Stimulated activated CD8-positive, alpha-beta memory T cell treated with anti-CD3 and anti-CD28 coated beads, Interleukin-7, amount 100 ng/mL, for 24 hours (primary cell): Measurements from ENCODE around the gene ISY1.
A peak's percentile ranks its signal among the peaks of the same experiment; 100 is the strongest.
"Not testable (repeated sequence)": the region's sequence is repeated elsewhere in the genome, so short reads cannot be mapped to it uniquely, and the experiment has no call there.

Experiments used
- DNase-seq: peaks from one replicate; pipeline ENCODE4 v3.0.0-alpha.2; 2020; ENCODE audit warnings: low read depth

Gene ISY1

DNA sequence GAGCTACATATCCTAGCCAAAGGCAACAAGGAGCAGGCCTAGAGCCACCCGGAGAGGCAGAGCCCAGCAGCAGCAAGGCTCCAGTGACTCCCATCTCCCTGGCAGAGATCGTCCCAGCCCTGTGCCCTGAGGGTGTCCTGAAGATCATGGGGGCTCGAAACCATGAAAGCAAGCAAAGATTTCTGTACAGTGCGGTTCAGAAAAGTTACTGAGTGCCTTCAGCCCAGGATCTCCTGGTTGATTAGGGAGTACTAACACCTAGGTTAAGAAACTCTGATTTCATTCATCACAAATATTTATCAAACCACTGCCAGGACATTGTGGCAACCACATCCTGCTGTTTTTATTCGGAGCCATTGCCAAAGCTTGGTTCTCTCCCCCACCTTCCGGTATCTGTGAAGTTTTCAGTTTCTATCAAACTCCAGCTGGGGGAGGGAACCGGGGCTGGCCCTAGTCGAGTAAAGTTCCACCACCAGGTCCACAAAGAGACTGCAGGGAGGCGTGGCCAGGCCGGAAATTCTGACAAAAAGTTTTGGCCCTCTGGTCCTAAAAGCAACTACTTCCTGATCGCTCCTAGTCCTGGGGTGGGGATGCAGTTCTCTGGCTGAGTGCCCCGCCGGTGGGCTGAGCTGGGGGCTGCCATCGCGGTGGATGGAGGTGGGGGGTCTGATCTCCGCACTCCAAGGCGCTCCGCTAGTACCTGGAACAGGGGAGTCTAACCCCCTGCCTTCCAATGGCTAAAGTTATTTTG is 40.4 kb downstream of the ISY1 start:
- DNase-seq, result peak; percentile 73

DNA sequence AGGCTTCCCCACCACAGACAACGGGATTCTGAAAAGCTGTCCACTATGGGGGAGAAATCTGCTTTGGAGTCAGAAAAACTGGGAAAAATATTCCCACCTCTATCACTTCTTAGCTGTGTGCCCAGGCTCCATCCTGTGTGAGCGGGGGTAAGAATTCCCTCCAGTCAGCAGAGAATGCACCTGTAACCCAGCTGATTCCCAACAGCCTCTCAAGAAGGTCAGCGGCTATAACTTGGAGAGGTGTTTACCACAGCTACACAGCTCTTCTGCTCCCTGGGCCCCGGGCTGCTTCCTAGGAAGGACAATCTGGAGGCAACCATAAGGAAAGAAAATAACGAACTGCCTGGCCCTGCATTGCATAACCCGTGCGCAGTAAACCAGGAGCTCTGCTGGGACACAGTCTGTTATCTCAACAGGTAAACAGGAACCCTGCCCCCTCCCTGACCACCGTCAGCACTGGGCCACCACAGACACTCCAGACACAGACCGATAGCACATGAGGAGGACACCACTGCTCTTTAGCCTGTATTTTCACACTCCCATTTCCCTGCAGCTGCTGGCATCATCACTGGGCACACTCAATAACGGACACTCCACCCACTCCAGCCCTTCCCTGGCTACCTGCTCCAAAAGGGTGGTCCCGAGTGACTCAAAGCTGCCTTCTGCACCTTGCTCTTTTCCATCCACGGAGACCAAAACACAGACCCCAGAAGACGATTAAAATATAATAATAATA is 41.3 kb downstream of the ISY1 start:
- no peak for DNase-seq

DNA sequence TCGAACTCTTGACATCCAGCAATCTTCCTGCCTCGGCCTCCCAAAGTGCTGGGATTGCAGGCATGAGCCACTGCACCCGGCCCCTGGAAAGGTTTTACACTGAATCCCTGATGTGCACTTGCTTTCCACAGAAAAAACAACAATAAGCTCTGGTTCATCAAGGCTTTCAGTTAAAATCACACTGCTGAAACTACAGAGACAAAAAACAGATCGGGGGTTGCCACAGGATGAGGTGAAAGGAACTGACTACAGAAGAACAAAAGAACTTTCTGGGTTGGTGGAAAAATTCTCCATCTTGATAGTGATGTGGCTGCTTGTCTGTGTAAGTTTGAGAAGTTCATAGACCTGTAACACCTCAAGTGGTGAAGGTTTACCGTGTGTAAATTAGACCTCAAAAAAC is 42.1 kb downstream of the ISY1 start:
- DNase-seq, result no peak

DNA sequence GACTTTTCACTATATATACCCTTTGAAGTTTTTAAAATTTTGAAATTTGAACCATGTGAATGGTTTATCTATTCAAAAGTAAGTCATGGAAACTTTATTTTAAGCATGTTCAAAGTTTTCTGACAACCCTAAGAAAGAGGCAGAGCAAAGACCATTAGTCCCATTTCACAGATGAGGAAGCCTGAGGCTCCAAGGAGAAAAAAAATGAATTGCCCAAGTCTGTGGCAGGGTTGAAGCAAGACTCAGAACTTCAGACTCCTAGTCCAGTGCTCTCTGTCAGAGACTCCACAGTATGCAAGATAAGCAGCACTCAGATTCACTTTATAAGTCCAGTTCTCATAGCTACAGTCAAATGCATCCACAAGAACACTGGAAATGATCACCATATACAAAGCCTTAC is 43.7 kb downstream of the ISY1 start:
- DNase-seq, result no peak

DNA sequence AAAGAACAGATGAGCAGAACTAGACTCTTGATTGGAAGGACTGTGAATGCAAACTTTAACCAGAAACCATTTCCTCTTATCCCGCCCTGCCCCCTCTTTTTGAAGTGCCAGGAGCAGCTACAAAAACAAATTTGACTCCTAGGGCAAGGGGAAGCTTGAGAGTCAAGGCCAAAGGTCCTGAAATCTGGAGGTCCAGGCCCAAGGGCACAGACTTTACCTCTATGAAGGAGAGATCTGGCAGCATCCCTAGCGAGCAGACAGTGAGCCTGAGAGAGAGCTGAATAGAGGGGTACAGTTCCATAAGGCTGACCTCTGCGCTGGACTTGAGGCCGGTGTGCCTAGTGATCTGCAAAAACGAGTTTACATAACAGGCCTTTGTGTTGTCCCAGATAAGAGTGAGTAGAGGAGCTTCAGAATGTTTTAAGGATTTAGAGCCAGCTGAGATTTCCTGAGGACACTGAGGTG is 44.3 kb downstream of the ISY1 start:
- DNase-seq, result no peak

DNA sequence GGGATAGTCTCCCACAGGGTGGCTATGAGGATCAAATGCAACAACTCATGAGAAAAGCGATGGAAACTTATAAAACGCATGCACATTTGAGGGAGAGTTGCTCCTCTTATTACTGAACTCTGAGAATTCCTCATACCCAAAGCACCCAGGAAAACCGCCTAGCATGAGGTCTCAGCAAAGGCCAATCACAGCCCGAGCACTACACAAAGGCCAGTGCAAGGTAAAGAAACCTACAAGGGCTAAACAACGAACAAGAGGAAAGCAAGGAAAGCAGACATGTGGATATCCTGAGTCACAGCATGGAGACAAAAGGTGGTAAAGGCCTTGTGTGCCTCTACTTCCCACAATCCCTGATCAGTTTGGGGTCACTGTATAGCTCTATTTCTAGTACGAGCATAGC is 46.4 kb downstream of the ISY1 start:
- DNase-seq, result no peak

DNA sequence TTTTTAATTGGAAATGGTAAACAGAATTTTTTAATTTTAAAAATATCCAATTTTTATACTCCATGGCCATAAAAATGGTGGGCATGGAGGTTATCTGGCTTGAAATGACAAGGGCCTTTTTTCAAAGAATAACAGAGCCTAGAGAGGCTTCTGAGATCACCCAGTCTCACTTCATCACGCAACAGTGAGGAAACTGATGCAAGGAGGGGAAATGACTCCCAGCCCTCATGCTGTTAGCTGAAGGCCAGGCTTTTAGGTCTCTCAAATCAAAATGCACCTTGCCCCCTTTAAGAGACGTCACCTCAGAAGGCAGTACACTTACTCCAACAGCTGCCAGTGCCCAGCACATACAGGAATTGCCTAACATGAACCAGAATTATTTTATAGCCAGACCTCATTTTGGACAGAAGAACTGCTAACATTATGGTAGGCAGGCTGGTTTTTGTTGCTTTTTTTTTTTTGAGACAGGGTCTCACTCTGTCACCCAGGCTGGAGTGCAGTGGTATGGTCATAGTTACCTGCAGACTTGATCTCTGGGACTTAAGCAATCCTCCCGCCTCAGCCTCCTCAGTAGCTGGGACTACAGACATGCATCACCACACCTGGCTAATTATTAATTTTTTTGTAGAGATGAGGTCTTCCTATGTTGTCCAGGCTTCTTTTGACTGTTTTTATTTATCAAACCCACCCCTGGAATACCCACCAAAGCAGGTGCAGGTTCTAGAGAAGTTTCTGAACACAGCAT is 48.4 kb downstream of the ISY1 start:
- DNase-seq, result no peak

DNA sequence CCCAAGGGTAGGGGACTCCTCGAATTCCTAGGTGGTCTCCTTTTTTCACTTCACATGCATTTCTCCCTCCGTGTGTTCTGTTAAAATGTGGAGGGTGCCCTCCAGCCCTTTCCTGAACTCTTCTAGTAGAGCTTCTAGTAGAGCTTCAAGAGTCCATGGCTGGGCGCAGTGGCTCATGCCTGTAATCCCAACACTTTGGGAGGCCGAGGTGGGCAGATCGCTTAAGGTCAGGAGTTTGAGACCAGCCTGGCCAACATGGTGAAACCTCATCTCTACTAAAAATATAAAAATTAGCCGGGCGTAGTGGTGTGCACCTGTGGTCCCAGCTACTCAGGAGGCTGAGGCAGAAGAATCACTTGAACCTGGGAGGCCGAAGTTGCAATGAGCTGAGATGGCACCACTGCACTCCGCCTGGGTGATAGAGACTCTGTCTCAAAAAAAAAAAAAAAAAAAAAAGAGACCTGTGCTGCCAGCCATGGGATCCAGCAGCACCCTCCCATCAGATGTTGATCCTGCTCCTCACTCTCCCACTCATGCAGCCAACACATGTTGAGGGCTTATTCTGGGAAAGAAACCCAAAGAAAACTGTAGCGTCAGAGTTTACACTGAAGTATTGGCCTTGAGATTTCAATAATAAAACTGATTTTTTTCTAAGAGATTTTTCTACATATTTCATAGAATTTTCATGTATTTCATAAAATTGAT is 49.6 kb downstream of the ISY1 start:
- DNase-seq, result not testable (repeated sequence)

DNA sequence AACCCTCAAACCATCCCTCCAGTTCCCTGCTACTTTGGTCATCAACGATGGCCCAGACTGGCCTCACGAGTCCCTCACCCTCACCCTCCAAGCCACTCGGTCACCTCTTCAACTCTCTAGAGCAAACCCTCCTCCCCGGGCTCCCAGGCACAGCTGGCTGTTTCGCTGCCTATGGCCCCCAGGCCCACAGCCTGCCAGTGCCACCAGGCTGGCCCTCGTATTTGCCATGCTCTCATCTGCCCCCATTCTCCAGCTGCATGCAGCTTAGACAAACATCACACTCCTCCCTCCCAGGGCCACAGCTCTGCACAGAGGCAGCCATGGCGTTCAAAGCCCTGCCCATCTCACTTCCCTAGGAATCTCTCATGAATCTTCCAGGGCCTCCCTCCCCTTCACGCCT is 53.1 kb downstream of the ISY1 start:
- DNase-seq, result no peak

DNA sequence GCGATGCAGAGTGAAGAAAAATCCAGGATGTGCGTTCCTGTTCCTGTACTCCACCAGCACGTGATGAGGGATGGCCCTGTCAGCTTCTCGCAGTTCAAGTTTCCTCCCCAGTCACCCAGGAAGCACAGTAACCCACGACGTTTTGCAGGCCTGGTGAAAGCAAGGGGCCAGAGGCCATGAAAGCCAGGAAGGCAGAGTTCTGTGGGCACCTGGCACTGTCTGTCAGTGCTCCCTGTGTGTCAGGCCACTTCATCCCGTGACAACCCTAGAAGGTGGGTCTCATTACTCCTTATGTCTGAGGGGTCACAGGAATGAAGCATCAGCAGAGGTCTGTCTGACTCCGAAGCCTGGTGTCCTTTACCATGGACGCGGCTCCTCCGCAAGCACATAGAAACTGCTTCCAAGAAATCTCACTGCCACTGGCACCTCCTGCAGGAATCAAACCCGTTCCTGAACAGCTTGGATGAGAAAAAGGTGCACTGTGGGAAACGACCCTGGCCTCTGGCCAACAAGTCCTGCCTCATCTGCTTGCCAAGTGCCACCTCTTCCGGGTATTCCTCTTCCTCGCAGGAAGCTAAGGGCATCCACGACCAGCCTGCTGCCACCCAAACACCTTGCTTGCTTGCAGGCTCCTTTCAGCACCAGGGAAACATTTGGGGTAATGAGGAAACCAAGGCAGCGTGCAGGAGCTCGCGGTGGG is 53.8 kb downstream of the ISY1 start:
- DNase-seq, result no peak

DNA sequence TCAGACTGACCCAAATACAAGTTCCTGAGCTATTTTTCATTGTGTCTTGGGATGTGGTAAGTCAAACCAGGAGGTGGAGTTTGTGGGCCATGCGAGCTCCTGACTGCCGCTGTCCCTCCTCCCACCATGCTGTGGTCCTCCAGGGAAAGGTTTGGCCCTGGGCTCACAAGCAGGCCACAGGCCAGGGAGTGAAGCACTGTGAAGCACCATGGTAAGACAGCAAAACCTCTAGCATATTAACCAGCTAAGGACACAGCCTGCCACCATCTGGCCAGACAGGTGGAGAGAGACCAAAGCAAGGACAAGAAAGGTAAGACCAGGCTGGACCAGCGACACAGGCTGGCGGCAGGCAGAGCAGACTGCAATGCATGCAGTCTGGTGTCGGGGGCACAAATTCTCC is 54.5 kb downstream of the ISY1 start:
- no peak for DNase-seq

DNA sequence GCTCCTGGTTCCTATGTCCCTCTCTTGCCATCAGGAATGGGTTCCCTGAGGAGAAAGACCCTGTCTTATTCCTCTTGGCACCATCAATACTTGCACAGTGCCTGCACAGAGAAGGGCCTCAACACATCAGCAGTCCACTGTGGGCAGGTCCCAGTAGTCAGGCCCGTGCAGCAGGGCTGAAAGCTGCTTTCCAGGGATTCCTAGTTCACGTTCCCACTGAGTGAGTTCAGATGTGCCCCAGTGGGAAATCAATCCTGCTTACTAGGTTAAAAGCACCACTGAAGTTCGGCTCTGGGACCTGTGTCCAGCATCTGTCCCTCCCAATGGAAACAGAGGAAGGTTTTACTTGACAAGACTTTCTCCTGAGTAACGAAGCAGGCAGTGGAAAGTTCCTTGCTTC is 55.0 kb downstream of the ISY1 start:
- no peak for DNase-seq

DNA sequence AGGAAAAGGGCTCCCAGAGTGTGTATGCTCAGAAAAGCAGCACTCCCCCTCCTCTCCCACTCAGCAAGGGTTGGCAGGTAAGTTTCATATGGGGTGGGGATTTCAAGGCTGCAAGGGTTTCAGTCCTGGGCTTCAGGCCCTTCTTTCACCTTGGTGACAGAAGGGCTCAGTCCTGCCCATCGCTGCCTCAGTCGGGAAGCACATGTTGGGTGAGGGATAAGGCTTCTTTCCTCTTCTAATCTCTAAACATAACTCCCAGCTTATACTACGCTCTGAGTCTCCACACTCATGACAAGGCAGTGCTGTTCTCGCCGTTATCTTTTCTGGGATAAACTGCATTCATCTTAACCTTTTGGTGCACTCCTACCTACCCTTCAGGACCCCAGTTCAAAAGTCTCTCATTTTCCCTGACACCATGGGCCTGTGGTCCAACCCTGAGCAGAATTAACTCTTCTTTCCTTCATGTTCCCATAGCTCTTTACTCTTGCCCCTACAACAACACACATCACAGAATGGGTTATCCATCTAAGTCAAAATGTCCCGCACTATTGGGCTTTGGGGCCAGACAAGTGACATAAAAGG is 56.3 kb downstream of the ISY1 start:
- DNase-seq, result no peak

DNA sequence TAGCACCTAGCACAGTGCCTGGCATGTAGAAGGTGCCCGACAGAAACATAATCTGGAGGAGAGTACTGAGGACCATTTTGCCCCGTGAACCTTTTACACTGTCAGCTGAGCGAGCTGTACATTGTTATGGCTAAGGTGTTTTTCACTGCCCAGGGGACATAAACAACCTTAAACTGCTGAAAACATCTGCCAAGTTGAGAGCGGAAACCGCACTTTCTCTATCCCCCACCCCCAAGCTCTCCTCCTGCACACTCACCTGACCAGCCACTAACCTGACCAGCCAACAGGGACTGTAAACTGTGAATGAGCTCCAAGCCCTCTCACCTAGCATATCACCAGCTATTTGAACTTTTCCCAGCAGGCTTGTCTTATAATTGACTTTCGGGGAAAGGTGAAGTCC is 56.8 kb downstream of the ISY1 start:
- DNase-seq, result no peak

DNA sequence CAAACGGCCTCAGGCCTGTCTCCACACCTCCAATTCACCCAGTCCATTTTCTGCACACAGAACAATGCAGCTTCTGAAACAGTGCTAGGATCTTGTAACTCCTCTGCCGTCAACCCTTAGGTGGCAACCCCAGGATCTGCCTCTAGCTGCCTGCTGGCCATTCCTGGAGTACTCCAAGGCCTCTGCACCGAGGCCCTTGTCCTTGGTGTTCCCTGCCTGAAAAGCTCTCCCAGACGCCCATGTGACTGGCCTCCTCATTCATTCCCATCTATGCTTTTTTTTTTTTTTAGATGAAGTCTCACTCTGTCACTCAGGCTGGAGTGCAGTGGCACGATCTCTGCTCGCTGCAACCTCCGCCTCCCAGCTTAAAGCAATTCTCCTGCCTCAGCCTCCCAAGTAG is 57.6 kb downstream of the ISY1 start:
- no peak for DNase-seq

DNA sequence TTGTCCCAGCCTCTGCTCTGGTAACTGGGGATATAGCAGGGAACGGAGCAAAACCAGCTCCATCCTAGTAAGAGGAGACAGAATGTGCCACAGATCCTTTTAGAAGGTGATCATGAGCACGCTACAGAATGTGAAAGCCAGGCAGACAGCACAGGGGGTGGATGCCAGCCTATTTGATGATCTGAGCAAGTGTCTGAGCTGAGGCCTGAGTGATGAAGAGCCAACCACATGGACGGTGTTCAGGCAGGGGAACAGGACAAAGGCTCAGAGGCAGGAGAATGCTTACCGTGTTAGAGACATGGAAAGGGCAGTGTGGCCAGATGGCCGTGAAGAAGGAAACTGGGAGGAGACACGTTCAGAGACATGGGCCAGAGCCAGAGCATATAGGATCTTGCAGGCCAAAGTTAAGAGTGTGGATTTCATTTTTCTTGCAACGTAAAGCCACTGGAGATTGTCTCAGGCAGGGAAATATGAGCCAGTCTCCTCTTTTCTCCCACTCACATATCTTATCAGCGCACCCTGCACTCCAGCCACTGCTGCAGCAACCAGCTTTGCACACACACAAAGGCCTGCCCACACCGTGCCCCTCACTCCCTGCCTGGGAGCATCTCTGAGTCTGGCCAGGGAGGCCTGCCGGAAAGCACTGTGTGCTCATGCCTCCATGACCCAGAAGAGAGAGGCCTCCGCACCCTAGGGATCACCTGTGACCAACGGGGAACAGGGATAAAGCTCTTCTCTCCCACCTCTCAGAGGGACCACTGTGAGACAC is 59.3 kb downstream of the ISY1 start:
- DNase-seq, result no peak

DNA sequence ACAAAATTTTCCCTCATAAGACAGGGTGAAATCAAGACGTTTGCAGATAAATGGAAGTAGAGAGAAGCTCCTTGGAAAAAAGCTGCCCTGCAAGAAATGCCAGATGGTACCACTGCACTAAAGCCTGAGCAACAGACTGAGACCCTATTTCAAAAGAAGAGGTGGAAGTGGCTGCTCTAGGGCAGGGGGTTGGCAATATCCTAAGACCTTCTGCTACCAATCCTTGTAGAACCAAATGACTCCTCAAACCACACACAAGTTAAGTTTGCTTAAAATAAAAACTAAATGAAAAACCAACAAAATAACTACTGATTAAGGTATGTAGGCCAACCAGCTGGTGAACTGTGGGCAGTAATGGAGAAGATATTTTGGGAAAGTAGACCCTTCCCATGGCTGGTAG is 60.6 kb downstream of the ISY1 start:
- DNase-seq, result no peak

DNA sequence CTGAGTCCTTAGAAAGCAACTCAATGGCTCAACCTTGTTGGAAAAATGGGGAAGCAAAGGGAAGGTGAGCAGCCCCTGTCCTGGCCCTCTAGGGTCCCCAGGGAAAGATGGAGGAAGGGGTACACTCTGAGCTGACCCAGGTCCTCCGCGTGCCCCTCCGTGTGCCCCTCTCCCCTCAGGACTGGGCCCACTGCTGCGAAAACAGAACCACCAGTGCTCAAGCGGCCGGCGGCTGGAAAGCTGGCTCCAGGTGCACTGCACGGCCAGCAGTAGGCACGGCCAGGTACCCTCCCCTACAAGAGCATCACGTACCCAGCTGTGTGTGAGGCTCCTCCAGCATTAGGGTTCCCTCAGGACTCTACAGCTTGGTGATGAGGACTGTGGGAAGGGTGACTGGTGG is 65.6 kb downstream of the ISY1 start:
- DNase-seq, result no peak

DNA sequence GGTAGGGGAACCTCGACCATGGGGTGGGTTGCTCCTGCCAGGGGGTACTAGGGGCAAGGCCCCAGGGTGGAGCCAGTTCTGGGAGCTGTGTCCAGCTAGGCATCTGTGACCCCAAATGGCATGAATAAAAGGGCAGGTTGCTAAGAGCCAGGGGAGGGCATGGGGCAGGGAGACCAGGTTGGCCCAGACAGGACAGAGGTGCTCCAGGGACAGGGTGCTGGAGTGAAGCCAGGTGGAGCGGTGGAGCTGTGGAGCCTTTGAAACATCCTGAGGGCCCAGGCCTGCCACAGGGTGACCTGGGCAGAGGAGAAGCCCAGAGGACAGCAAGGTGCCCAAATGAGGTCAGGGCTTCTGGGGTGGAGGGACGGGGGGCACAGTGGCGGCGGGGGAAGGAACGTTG is 72.6 kb downstream of the ISY1 start:
- DNase-seq, result not testable (repeated sequence)

DNA sequence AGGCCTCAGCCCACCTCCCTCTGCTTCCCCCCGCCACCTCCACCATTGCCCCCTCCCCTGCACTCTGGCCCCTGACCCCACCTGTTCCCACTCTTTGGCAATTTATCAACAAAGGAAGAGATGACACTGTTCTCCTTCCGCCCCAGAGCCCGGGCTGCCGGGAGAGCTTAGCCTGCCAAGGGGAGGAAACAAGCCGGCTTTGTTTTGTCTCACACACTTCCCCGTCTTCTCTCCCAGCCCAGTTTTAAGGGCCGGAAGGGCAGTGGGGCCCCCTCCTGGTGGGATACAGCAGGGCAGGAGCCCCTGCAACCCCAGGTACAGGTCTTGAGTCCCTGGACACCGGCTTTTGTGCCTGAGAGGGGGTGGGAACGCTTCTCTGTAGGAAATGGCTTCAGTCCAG is 73.0 kb downstream of the ISY1 start:
- DNase-seq, result not testable (repeated sequence)
